HG02852 (cell line): ENCODE measurements around the gene SCP2D1.

Experiments
- ATAC-seq: cut with Tn5 transposase; IDR thresholded peaks from one replicate; pipeline ENCODE4 v1.9.1; 2021; ENCODE audit warnings: mild to moderate bottlenecking, moderate library complexity; ENCODE audit not compliant: unreplicated experiment

SCP2D1 gene

DNA sequence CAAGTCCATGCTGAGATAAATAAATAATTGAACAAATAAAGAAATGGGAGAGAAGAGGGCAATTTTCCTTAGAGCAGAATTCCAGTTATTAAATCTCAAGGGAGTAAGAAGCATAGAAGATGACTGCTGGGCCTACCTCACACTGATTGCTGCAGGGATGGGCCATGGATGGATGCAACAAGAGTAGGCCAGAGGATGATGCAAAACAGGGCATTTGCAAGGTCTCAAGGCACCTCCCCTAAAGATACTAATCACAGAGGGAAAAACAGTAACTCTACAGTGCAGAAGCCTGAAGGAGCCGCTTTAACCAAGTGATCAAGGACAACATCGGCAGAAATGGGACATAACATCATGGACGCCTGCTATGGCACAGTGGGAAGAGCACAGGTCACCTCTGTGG lies 1.7 kb upstream of the SCP2D1 start:
- ATAC-seq = no peak

GRCh38 chr20:18815194-18815942 lies 1.8 kb downstream of the SCP2D1 start:
- no peak for ATAC-seq

DNA sequence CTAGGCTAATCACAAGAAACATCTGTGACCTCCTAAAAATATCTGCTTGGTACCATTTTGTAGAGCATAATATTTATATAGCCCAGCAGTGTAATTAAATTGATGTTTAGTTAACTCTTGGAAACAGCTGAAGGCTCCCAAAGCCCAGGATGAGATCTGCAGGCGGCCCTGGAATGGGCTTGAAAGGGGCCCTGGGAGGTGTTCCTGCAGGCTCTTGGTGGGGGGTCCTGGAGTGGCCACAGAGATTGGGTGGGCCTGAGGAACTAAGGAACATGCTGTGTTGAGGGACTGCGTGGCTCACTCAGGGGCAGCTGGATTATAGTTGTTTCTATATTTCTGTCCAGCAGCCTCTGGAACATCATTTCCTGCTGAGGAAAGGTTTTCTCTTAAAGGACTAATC lies 9.2 kb downstream of the SCP2D1 start:
- no peak for ATAC-seq

DNA sequence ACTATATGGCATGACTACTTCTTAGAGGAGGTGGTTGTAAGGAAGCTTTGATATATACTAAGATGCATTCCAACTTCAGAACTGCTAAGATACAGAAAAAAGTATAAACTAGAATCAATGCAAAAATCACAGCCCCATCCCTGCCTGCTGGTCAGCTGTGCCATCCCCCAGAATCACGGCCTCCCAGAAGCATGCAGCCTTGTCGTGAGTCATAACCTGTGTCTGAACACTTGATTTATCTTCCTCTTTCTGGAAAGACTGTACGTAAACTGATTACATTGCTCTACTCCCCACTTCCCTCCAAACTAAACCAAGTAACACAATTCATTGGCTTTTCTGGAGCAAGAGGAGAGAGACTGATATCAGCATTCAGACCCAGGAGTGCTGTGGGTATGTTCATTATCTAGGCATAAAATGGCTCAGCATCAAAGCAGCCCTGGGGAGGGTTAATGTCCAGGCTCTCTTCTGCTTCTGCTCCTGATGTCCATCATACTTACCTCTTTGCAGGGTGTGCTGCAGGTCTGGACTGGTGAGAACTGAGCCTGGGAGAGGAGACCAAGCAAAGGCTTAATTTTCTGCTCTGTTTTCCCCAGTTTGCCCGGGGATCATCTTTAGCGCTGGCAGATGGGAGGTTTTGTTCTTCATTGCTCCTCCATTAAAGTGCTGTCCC lies 18.4 kb downstream of the SCP2D1 start:
- ATAC-seq = no peak

- ATAC-seq = no peak
Measured at GRCh38 chr20:18832546-18833200, 19.1 kb downstream of the SCP2D1 start.

DNA sequence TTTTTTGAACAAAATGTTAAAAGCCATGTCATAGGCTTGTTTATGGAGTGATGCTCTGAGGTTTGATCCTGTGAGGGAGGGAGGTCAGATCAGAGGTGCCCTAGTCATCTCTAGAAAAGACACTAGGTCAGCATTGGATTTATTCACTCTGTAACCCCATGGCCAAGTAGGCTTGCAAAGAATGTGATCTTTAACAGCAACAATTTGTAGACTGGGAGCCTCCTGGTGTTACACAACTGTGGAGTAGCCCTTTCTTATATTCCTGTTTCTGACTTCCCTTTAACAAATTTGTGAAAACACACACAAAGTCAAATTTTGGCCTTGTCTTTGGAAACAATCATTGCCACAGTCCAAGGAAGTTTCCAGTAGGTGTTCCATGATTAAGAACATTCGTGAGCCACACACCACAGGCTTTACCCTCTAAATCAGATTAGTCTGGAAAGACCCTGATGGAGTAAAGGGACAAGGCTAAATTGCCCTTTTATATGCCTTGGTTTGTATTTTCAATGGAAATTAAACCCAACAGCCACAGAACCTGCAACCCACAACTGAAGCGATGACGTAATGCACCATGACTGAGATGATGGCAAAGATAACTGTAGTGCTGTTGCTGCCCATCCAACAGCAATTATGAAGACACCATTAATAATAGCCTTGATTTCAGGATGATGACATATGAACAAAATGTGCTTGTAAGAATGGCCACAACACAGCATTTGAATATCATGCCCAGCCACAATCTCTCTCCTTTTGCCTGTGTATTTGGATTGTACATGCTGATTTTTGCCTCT lies 22.1 kb downstream of the SCP2D1 start:
- ATAC-seq = no peak

GRCh38 chr20:18837718-18838117 lies 24.1 kb downstream of the SCP2D1 start:
- ATAC-seq = no peak

GRCh38 chr20:18839507-18840247 lies 26.1 kb downstream of the SCP2D1 start:
- ATAC-seq = no peak

- ATAC-seq = no peak
Measured at GRCh38 chr20:18840248-18840645, 26.7 kb downstream of the SCP2D1 start.

- no peak for ATAC-seq
Measured at GRCh38 chr20:18845017-18845416, 31.4 kb downstream of the SCP2D1 start.

- ATAC-seq = no peak
Measured at GRCh38 chr20:18847226-18847755, 33.7 kb downstream of the SCP2D1 start.

- ATAC-seq = no peak
Measured at GRCh38 chr20:18849131-18849530, 35.5 kb downstream of the SCP2D1 start.

DNA sequence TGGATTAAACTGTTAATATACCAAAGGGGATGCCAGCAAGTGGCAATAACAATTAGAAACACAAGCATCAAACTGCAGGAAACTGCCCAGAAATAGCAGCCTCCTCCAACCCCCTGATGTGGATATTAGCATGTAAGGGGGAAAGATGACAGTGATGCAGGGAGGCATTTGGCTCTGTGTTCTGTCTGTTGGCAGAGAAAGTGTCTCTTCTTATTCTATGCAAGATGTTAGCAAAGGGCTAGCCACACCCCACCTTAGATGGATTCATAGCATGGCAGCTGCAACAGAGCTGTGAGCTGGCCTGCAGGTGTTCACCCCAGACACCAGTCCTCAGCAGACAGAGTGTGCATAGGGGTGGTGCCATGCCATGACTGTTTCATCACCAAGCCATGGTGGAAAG lies 38.0 kb downstream of the SCP2D1 start:
- ATAC-seq = no peak

DNA sequence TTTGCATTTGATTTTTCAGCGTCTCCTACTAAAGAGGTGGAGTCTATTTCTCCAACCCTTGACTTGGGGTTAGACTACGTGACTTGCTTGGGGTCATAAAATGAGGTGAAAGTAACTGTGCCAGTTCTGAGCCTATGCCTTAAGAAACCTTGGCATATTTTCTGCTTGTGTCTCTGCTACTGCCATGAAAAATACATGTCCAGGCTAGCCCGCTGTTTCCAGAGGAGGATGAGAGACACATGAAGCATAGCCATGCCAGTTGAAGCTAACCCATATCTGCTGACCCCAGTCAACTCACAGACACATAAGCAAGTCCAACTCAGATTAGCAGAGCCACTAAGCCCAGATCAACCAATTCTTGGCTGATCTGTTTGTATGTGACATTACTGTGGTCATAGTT lies 38.7 kb downstream of the SCP2D1 start:
- no peak for ATAC-seq

DNA sequence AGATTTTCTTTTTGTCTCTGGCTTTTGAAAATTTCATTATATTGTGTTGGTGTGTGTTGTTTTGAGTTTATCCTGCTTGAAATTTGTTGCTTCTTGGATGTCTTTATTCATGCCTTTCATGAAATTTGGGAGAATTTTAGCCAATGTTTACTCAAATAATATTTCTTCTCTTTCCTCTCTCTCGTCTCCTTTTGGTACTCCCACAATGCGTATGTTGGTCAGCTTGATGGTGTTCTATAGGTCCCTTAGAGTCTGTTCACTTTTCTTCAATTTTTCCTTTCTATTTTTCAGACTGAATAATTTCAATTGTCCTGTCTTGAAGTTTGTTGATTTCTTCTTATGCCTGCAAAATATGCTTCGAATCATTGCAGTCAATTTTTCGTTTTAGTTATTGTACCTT lies 39.6 kb downstream of the SCP2D1 start:
- no peak for ATAC-seq

DNA sequence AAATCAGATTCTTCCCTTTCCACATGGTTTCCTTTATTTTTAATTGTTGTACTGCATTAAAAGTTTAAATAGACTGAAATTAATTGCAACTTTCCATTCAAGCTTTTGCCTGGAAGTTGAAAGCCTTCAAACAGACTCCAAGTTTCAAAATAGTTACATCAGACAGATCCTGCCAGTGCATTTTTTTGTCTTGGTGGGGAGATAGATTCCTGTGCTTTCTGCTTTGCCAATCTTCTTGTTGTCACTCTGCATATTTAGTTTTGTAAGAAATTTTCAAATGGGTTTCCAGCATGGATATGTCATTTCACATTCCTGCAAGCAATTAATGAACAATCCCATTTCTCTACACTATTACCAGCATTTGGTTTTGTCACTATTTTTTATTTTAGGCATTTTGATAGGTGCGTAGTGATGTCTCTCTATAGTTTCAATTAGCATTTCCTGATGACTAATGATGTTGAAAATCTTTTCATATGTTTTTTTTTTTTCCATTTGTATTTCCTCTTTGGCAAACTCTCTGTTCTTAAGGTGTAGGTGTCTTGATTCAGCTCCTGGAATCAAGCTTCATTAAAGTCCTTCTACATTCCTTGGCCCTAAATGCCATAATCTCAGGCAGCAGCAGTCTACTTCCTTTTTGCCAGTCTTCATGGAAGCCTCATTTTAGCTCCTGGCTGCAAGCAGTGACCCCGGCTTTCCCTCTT lies 40.5 kb downstream of the SCP2D1 start:
- no peak for ATAC-seq

DNA sequence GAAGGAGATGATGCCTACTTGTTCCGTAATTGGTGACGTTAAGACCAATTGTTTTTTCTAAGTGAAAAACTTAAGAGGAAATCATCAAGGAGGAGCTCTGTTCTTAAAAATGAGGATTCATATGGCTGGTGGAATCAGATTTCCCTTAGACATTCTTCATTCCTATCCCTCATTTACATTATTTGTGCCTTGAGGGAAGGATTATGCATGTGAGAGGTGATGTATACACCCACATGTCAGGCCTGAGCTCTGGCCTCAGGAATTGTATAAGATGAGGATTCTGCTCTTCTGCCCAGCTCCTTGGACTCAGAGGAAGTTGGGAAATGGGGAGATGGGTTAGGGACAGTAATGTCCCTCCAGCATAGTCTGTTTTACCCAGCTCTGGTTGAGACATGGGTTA lies 42.3 kb downstream of the SCP2D1 start:
- no peak for ATAC-seq

DNA sequence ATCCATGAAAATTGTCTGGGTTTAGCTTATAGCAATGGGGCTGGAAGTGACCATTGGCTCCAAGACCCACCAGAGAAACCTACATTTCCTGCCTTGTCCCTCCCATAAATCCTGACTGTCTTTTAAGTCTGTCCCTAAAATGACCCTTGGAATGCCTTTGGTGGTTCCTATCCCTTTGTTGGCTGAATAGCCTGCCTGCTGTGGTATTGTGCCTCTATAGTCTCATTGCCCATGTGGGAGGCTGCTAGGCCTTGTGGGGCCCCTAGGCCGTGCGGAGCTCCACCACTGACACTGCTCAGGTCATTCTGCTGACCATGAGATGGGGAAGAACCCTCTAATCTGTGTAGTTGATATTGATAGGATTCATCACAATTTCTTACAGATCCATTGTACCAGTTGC lies 43.3 kb downstream of the SCP2D1 start:
- no peak for ATAC-seq

DNA sequence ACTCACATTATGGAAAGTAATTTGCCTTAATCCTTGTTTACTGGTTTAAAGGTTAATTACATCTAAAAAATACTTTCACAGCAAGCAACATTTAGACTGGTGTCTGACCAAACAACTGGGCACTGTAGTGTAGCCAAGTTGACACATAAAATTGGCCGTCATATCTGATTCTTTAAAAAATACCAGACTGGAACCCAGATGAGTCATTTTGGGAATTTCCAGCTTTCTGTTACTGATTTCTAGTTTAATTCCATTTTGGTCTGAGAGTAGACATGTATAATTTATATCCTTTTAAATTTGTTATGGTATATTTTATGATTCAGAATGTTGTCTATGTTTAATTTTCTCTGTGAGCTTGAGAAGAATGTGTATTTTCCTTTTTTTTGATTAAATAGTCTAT lies 44.1 kb downstream of the SCP2D1 start:
- no peak for ATAC-seq

- no peak for ATAC-seq
Measured at GRCh38 chr20:18858816-18859215, 45.2 kb downstream of the SCP2D1 start.
